ENCODE measurements around the gene BARX2.

DNA sequence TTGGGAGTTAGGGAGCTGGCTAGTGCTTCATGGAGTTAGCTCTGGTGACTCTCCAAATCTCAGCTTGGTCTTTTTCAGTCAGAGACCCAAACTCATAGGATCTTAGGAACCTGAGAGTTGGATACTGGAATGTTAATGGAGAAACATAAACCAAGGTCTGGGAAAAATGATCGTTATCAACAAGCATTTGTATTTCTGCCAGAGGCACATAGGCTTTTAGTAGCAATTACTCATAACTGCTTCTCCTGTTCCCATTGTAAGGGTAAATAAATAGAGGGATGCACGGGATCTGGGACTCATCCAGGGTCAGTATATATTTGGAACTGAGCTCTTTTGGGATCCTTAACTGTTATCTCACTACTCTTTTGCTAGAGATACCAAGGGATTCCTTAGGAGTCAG is 4.8 kb downstream of the BARX2 start:
- TF ChIP-seq CTCF (IDR thresholded peaks at IDR 0.05), result no peak
- TF ChIP-seq POLR2A (IDR thresholded peaks at IDR 0.05), result no peak

Measured in heart left ventricle (tissue), 13 donors.